Measurements from ENCODE around the gene RNF133. TPM values are rescaled to one million over a fixed set of nuclear protein-coding genes. Genes with fewer than 3 reads are reported as not detected.
"Not testable (repeated sequence)": the region's sequence is repeated elsewhere in the genome, so short reads cannot be mapped to it uniquely, and the experiment has no call there.

RNF133 gene
- total and polyA plus RNA-seq, 4 donors, result 0.05 to 9.1 (median 1.2) TPM

DNA sequence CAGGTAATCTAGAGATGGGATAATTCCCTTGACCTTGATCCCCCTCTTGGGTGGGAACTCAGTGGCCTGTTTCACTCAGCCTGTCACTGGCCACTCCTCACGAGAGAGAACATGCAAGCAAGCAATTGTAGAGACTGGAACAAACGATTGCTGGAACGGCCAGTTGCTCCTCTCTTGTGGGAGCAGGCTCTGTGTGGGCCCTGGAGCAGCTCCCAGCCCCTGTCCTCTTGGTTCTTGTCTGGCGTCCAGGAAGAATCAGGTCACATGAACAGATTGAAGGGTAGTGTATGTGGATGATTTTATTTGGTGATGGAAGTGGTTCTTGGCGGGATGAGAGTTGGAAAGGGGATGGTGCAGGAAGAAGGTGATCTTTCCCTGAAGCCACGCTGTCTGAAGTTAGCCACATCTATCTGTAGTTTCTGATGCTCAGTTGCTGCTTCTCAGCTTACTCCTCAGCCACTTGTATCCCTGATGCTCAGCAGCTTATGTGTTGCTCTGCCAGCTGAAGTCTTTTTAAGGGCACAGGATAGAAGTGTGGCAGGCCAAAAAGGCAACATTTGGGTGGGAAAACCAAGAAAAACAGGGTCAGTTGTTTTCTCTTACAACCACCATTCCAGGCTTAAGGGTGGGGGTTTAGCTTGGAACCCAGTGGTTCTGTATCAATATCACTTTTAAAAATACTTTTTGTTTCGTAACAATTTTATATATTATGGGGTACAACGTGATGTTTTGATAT is 15.9 kb downstream of the RNF133 start:
- Histone ChIP-seq H3K4me3 (no peak overlapping the region), H3K4me1 (ENCODE audit: control insufficient read depth in 5 of 5, insufficient read depth in 5 of 5, low read length in 5 of 5) (peaks cover 0 to 20% (median 4%) of the 10 kb centered on the region in 5 donors), H3K9me3 (ENCODE audit: control insufficient read depth in 4 of 4, insufficient read depth in 3 of 4, low read length in 3 of 4) (no peaks in the 10 kb centered on the region), H3K27ac (ENCODE audit: low read depth in 1 of 2, low read length in 1 of 2) (no peak overlapping the region), H3K27me3 (ENCODE audit: control insufficient read depth in 3 of 3, insufficient read depth in 3 of 3, low read length in 2 of 3) (no peaks in the 10 kb centered on the region), H3K36me3 (ENCODE audit: control insufficient read depth in 4 of 4, insufficient read depth in 4 of 4, low read length in 4 of 4) (no peaks in the 10 kb centered on the region), H3K9ac (ENCODE audit: insufficient read depth in 1 of 2, low read length in 2 of 2) (no peak overlapping the region)
- peak in 2 of 3 donors; percentile 68 to 85 for DNase-seq
- no peak for ATAC-seq (ENCODE audit: insufficient read depth, low FRiP score)
- no peak for TF ChIP-seq CTCF (IDR thresholded peaks at IDR 0.05; ENCODE audit: control extremely low read depth, extremely low read depth)
- WGBS, 2 donors, result 66 to 80% methylated on average over 8 of the region's 8 CpGs

- not testable (repeated sequence) for H3K36me3 ChIP-seq (ENCODE audit: control insufficient read depth in 4 of 4, insufficient read depth in 4 of 4, low read length in 4 of 4); H3K9ac ChIP-seq (ENCODE audit: insufficient read depth in 1 of 2, low read length in 2 of 2)
- WGBS, 2 donors, result 94 to 98% methylated on average over 16 of the region's 16 CpGs
These were observed 17.7 kb downstream of the RNF133 start for GRCh38 chr7:122681186-122681585.

DNA sequence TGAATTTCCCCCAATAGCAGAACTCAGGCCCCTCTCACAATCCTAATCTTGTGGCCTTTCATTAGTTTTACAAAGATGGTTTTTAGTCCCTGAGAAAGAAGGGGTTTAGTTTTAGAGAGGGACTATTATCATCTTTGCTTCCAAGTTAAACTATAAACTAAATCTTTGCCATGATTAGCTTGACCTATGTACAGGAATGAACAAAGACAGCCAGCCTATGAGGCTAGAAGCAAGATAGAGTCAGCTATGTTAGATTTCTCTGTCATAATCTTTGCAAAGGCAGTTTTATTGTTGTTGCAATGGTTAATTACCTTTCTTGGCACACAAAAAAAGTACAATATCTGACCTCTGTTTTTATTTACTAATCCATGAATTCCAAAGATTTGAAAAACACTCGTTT is 19.1 kb downstream of the RNF133 start:
- peaks cover 0 to 1% (median 0%) of the 10 kb centered on the region in 4 donors for H3K36me3 ChIP-seq (ENCODE audit: control insufficient read depth in 4 of 4, insufficient read depth in 4 of 4, low read length in 4 of 4)

More at GRCh38 chr7:122681186-122681585, 17.7 kb downstream of the RNF133 start:
- H3K9me3 ChIP-seq (ENCODE audit: control insufficient read depth in 4 of 4, insufficient read depth in 3 of 4, low read length in 3 of 4); H3K4me3 ChIP-seq; H3K27ac ChIP-seq (ENCODE audit: low read depth in 1 of 2, low read length in 1 of 2); DNase-seq; ATAC-seq (ENCODE audit: insufficient read depth, low FRiP score); H3K27me3 ChIP-seq (ENCODE audit: control insufficient read depth in 3 of 3, insufficient read depth in 3 of 3, low read length in 2 of 3): not testable (repeated sequence)
- H3K4me1 ChIP-seq (ENCODE audit: control insufficient read depth in 5 of 5, insufficient read depth in 5 of 5, low read length in 5 of 5), result peaks cover 0 to 23% (median 3%) of the 10 kb centered on the region in 5 donors

DNA sequence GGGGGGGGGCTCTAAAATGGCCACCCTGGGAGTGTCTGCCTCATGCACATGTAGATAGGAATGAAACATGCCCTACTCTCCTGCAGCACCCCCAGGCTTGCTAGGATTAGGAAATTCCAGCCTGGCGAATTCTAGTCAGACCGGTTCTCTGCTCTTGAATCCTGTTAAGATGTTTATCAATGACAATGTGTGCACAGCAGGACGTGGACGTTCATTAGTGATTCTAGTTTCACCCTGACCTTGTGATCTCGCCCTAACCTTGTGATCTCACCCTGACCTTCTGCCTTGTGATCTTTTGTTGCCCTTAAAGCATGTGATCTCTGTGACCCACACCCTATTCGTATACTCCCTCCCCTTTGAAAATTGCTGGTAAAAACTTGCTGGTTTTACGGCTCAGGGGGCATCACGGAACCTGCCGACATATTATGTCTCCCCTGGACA is 19.6 kb downstream of the RNF133 start:
- Histone ChIP-seq H3K4me1 (ENCODE audit: control insufficient read depth in 5 of 5, insufficient read depth in 5 of 5, low read length in 5 of 5) (peaks cover 0 to 35% (median 5%) of the 10 kb centered on the region in 5 donors), H3K27ac (ENCODE audit: low read depth in 1 of 2, low read length in 1 of 2) (peak overlapping the region in 1 of 2 donors; percentile 40)
- WGBS, 2 donors, result 62 to 65% methylated on average over 9 of the region's 9 CpGs
- H3K27me3 ChIP-seq (ENCODE audit: control insufficient read depth in 3 of 3, insufficient read depth in 3 of 3, low read length in 2 of 3); H3K9me3 ChIP-seq (ENCODE audit: control insufficient read depth in 4 of 4, insufficient read depth in 3 of 4, low read length in 3 of 4); H3K9ac ChIP-seq (ENCODE audit: insufficient read depth in 1 of 2, low read length in 2 of 2); H3K4me3 ChIP-seq; ATAC-seq (ENCODE audit: insufficient read depth, low FRiP score); H3K36me3 ChIP-seq (ENCODE audit: control insufficient read depth in 4 of 4, insufficient read depth in 4 of 4, low read length in 4 of 4): not testable (repeated sequence)
- peak; percentile 41 to 68 (median 55) for DNase-seq

More for the DNA sequence above, 19.1 kb downstream of the RNF133 start:
- Histone ChIP-seq H3K4me1 (ENCODE audit: control insufficient read depth in 5 of 5, insufficient read depth in 5 of 5, low read length in 5 of 5) (peaks cover 0 to 29% (median 5%) of the 10 kb centered on the region in 5 donors), H3K4me3 (no peak overlapping the region), H3K27ac (ENCODE audit: low read depth in 1 of 2, low read length in 1 of 2) (no peak overlapping the region), H3K27me3 (ENCODE audit: control insufficient read depth in 3 of 3, insufficient read depth in 3 of 3, low read length in 2 of 3) (no peaks in the 10 kb centered on the region), H3K9ac (ENCODE audit: insufficient read depth in 1 of 2, low read length in 2 of 2) (no peak overlapping the region), H3K9me3 (ENCODE audit: control insufficient read depth in 4 of 4, insufficient read depth in 3 of 4, low read length in 3 of 4) (no peaks in the 10 kb centered on the region)
- ATAC-seq (ENCODE audit: insufficient read depth, low FRiP score) (no peak), DNase-seq (no peak)
- 77 to 85% methylated on average over 1 of the region's 1 CpG for WGBS, 2 donors
- TF ChIP-seq CTCF (IDR thresholded peaks at IDR 0.05; ENCODE audit: control extremely low read depth, extremely low read depth), result no peak

All from lung (tissue), 12 donors.